PC-3 (cell line): Measurements from ENCODE around the gene ESPNL.

ENCODE experiments used
- EZH2 ChIP-seq: fragments of 300-600 bp; sonication (generic); IDR thresholded peaks from one replicate; pipeline ENCODE4 v1.6.1; 2017; ENCODE audit warnings: antibody characterized with exemption, mild to moderate bottlenecking, low read length; ENCODE audit not compliant: unreplicated experiment
- EZH2phosphoT487 ChIP-seq: fragments of 300-600 bp; sonication (generic); IDR thresholded peaks from 2 replicates; pipeline ENCODE4 v1.6.1; 2018; ENCODE audit warnings: mild to moderate bottlenecking, antibody characterized with exemption, low read length, borderline replicate concordance
- TF ChIP-seq, protein P1 (sequence below): fragments of 300-600 bp; sonication (generic); conservative IDR thresholded peaks from 2 replicates; pipeline ENCODE4 v1.5.1; 2017; ENCODE audit warnings: antibody characterized with exemption, low read depth, mild to moderate bottlenecking, low read length

GRCh38 chr2:238116298-238117198 lies 16.4 kb downstream of the ESPNL start:
- TF ChIP-seq EZH2 (no peak), EZH2phosphoT487 (no peak)
- TF ChIP-seq, protein P1, sequence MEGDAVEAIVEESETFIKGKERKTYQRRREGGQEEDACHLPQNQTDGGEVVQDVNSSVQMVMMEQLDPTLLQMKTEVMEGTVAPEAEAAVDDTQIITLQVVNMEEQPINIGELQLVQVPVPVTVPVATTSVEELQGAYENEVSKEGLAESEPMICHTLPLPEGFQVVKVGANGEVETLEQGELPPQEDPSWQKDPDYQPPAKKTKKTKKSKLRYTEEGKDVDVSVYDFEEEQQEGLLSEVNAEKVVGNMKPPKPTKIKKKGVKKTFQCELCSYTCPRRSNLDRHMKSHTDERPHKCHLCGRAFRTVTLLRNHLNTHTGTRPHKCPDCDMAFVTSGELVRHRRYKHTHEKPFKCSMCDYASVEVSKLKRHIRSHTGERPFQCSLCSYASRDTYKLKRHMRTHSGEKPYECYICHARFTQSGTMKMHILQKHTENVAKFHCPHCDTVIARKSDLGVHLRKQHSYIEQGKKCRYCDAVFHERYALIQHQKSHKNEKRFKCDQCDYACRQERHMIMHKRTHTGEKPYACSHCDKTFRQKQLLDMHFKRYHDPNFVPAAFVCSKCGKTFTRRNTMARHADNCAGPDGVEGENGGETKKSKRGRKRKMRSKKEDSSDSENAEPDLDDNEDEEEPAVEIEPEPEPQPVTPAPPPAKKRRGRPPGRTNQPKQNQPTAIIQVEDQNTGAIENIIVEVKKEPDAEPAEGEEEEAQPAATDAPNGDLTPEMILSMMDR: no peak
